GM12892 (cell line): ENCODE measurements around the gene EPSTI1.

Experiments used
- POLR2A ChIP-seq: IDR thresholded peaks from 2 replicates; pipeline ENCODE4 v1.6.1; 2011; ENCODE audit warnings: low read depth, low read length, control low read depth
- POLR2AphosphoS5 ChIP-seq: IDR thresholded peaks from 2 replicates; pipeline ENCODE4 v1.6.1; 2011; ENCODE audit warnings: low read depth, low read length, control low read depth
- TAF1 ChIP-seq: IDR thresholded peaks from 2 replicates; pipeline ENCODE4 v1.6.1; 2011; ENCODE audit warnings: low read depth, mild to moderate bottlenecking, control low read depth, low read length, borderline replicate concordance

DNA sequence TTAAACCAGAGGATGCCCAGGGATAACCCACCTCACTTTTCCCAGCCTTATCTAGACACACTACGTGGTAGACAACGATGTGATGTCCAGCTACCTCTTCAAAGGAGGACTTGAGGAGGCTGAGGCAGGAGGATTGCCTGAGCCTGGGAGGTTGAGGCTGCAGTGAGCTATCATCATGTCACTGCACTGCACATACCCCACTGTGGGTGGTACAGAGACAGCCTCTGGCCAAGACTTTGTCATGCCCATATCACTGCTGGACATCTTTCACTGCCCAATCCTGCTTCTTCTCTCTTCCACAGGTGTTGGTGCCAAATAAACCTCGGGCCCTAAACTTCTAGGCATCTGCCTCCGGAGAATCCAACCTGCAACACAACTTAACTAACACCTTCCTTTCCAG is 124.8 kb downstream of the EPSTI1 start:
- TF ChIP-seq POLR2A (no peak), TAF1 (no peak), POLR2AphosphoS5 (no peak)
